Activated T-helper 17 cell treated with anti-CD3 and anti-CD28 coated beads, Interleukin-2, amount 50 U/mL, for 72 hours (primary cell): ENCODE results near the gene DOCK6. TPM values are rescaled to one million over a fixed set of nuclear protein-coding genes. Genes with fewer than 3 reads are reported as not detected.

Experiments used
- ATAC-seq: fragments of 150-1000 bp; cut with Tn5 transposase; replicated peaks from 2 replicates; pipeline ENCODE4 v1.10.0; 2021; ENCODE audit warnings: mild to moderate bottlenecking, moderate library complexity
- H3K27ac Mint-ChIP-seq: one replicate; pipeline ENCODE4 v1.8.0; 2022; ENCODE audit warnings: mixed read lengths
- H3K27me3 Mint-ChIP-seq: one replicate; pipeline ENCODE4 v1.8.0; 2022; ENCODE audit warnings: mixed read lengths
- H3K36me3 Mint-ChIP-seq: one replicate; pipeline ENCODE4 v1.8.0; 2022; ENCODE audit warnings: low read depth, mild to moderate bottlenecking, mixed read lengths
- H3K4me1 Mint-ChIP-seq: one replicate; pipeline ENCODE4 v1.8.0; 2022; ENCODE audit warnings: mixed read lengths
- H3K4me3 Mint-ChIP-seq: one replicate; pipeline ENCODE4 v1.8.0; 2022; ENCODE audit warnings: mild to moderate bottlenecking, mixed read lengths
- H3K9me3 Mint-ChIP-seq: one replicate; pipeline ENCODE4 v1.8.0; 2022; ENCODE audit warnings: mixed read lengths
- total RNA-seq, 2 donors: library from RNA; stranded (reverse); gene quantifications; one replicate each; pipeline ENCODE4 v1.2.3, GENCODE V29; 2022

The DOCK6 gene
- total RNA-seq, 2 donors from 2014 or later: 4.5 to 6.4 TPM

GRCh38 chr19:11204943-11205349 is 57.4 kb downstream of the DOCK6 start:
- H3K4me1 Mint-ChIP-seq: peaks cover under 1% of the 10 kb centered on the region
- no peak overlapping the region for H3K27ac Mint-ChIP-seq
- peaks cover 1% of the 10 kb centered on the region for H3K36me3 Mint-ChIP-seq
- H3K9me3 Mint-ChIP-seq: no peaks in the 10 kb centered on the region
- H3K27me3 Mint-ChIP-seq: peaks cover 7% of the 10 kb centered on the region
- no peak for ATAC-seq
- H3K4me3 Mint-ChIP-seq: no peak overlapping the region

GRCh38 chr19:11204076-11204602 is 58.2 kb downstream of the DOCK6 start:
- H3K4me3 Mint-ChIP-seq: no peak overlapping the region

GRCh38 chr19:11203194-11204075 is 58.9 kb downstream of the DOCK6 start:
- peak; percentile 56 for ATAC-seq
- H3K27me3 Mint-ChIP-seq: peaks cover 7% of the 10 kb centered on the region
- H3K9me3 Mint-ChIP-seq: no peaks in the 10 kb centered on the region
- H3K4me1 Mint-ChIP-seq: no peaks in the 10 kb centered on the region
- H3K4me3 Mint-ChIP-seq: no peak overlapping the region
- no peak overlapping the region for H3K27ac Mint-ChIP-seq
- no peaks in the 10 kb centered on the region for H3K36me3 Mint-ChIP-seq

More at GRCh38 chr19:11204076-11204602, 58.2 kb downstream of the DOCK6 start:
- Mint-ChIP-seq H3K27me3 (peaks cover 7% of the 10 kb centered on the region), H3K27ac (no peak overlapping the region), H3K4me1 (no peaks in the 10 kb centered on the region), H3K9me3 (no peaks in the 10 kb centered on the region), H3K36me3 (no peaks in the 10 kb centered on the region)
- no peak for ATAC-seq

- Mint-ChIP-seq H3K9me3 (no peaks in the 10 kb centered on the region), H3K4me1 (no peaks in the 10 kb centered on the region), H3K27ac (no peak overlapping the region), H3K27me3 (peaks cover 7% of the 10 kb centered on the region), H3K36me3 (no peaks in the 10 kb centered on the region), H3K4me3 (no peak overlapping the region)
- ATAC-seq: no peak
Observed at GRCh38 chr19:11202488-11203193, 59.7 kb downstream of the DOCK6 start.

GRCh38 chr19:11201791-11202190 is 60.5 kb downstream of the DOCK6 start:
- Mint-ChIP-seq H3K9me3 (no peaks in the 10 kb centered on the region), H3K36me3 (no peaks in the 10 kb centered on the region)
- no peak for ATAC-seq

GRCh38 chr19:11200931-11201330 is 61.4 kb downstream of the DOCK6 start:
- Mint-ChIP-seq H3K36me3 (no peaks in the 10 kb centered on the region), H3K4me1 (no peaks in the 10 kb centered on the region), H3K4me3 (no peak overlapping the region), H3K27ac (no peak overlapping the region), H3K9me3 (no peaks in the 10 kb centered on the region), H3K27me3 (peaks cover 12% of the 10 kb centered on the region)
- no peak for ATAC-seq

More at GRCh38 chr19:11201791-11202190, 60.5 kb downstream of the DOCK6 start:
- H3K27ac Mint-ChIP-seq: no peak overlapping the region
- no peak overlapping the region for H3K4me3 Mint-ChIP-seq
- H3K4me1 Mint-ChIP-seq: no peaks in the 10 kb centered on the region
- H3K27me3 Mint-ChIP-seq: peaks cover 7% of the 10 kb centered on the region

- H3K9me3 Mint-ChIP-seq: no peaks in the 10 kb centered on the region
- no peak overlapping the region for H3K27ac Mint-ChIP-seq
- H3K4me3 Mint-ChIP-seq: no peak overlapping the region
- H3K36me3 Mint-ChIP-seq: no peaks in the 10 kb centered on the region
- ATAC-seq: no peak
- peaks cover 16% of the 10 kb centered on the region for H3K27me3 Mint-ChIP-seq
- H3K4me1 Mint-ChIP-seq: no peaks in the 10 kb centered on the region
Observed at GRCh38 chr19:11200015-11200574, 62.2 kb downstream of the DOCK6 start.

GRCh38 chr19:11199517-11199916 is 62.8 kb downstream of the DOCK6 start:
- no peaks in the 10 kb centered on the region for H3K9me3 Mint-ChIP-seq
- no peaks in the 10 kb centered on the region for H3K4me1 Mint-ChIP-seq
- peaks cover 16% of the 10 kb centered on the region for H3K27me3 Mint-ChIP-seq
- H3K36me3 Mint-ChIP-seq: no peaks in the 10 kb centered on the region
- no peak for ATAC-seq
- H3K27ac Mint-ChIP-seq: no peak overlapping the region
- no peak overlapping the region for H3K4me3 Mint-ChIP-seq

GRCh38 chr19:11198769-11199424 is 63.4 kb downstream of the DOCK6 start:
- peaks cover 12% of the 10 kb centered on the region for H3K27me3 Mint-ChIP-seq
- ATAC-seq: no peak
- no peaks in the 10 kb centered on the region for H3K36me3 Mint-ChIP-seq
- no peaks in the 10 kb centered on the region for H3K9me3 Mint-ChIP-seq
- no peak overlapping the region for H3K27ac Mint-ChIP-seq
- no peak overlapping the region for H3K4me3 Mint-ChIP-seq
- H3K4me1 Mint-ChIP-seq: no peaks in the 10 kb centered on the region

GRCh38 chr19:11198175-11198534 is 64.2 kb downstream of the DOCK6 start:
- Mint-ChIP-seq H3K9me3 (no peaks in the 10 kb centered on the region), H3K27ac (no peak overlapping the region), H3K36me3 (no peaks in the 10 kb centered on the region), H3K4me3 (peak overlapping the region; percentile 62), H3K27me3 (peaks cover 12% of the 10 kb centered on the region), H3K4me1 (no peaks in the 10 kb centered on the region)
- no peak for ATAC-seq

GRCh38 chr19:11197291-11198174 is 64.8 kb downstream of the DOCK6 start, which contains the start of gene KANK2:
KANK2 (minus strand) TSS chr19:11197545; CDS start chr19:11194511, 3,034 bp downstream.
- H3K4me1 Mint-ChIP-seq: no peaks in the 10 kb centered on the region
- H3K4me3 Mint-ChIP-seq: peak within 1 kb of the TSS; percentile 62
- H3K36me3 Mint-ChIP-seq: no peaks in the 10 kb centered on the region
- peaks cover 9% of the 10 kb centered on the region for H3K27me3 Mint-ChIP-seq
- no peak within 1 kb of the TSS for H3K27ac Mint-ChIP-seq
- H3K9me3 Mint-ChIP-seq: no peaks in the 10 kb centered on the region
- ATAC-seq: peak; percentile 94

GRCh38 chr19:11196406-11197287 is 65.7 kb downstream of the DOCK6 start:
- no peak for ATAC-seq
- Mint-ChIP-seq H3K9me3 (no peaks in the 10 kb centered on the region), H3K27me3 (peaks cover 9% of the 10 kb centered on the region), H3K4me1 (no peaks in the 10 kb centered on the region), H3K27ac (no peak overlapping the region), H3K4me3 (peak overlapping the region; percentile 55), H3K36me3 (no peaks in the 10 kb centered on the region)

- ATAC-seq: no peak
- Mint-ChIP-seq H3K4me1 (no peaks in the 10 kb centered on the region), H3K36me3 (no peaks in the 10 kb centered on the region), H3K27ac (no peak overlapping the region), H3K4me3 (no peak overlapping the region), H3K9me3 (no peaks in the 10 kb centered on the region), H3K27me3 (peaks cover 9% of the 10 kb centered on the region)
Observed at GRCh38 chr19:11195681-11196080, 66.6 kb downstream of the DOCK6 start.
